HepG2 (cell line): Measurements from ENCODE around the gene RILPL1. TPM values are rescaled to one million over a fixed set of nuclear protein-coding genes. Genes with fewer than 3 reads are reported as not detected.
A peak's percentile ranks its signal among the peaks of the same experiment; 100 is the strongest.

Experiments
- ISL2 ChIP-seq: sonication (generic); formaldehyde crosslinking; IDR thresholded peaks from 2 replicates; pipeline ENCODE4 v1.5.0; 2020; ENCODE audit warnings: missing genetic modification reagents
- KMT2B ChIP-seq: IDR thresholded peaks from 2 replicates; pipeline ENCODE4 v1.6.1; 2016; ENCODE audit warnings: missing genetic modification reagents, missing compliant biosample characterization
- MEIS1 ChIP-seq: sonication (generic); formaldehyde crosslinking; IDR thresholded peaks from 2 replicates; pipeline ENCODE4 v1.9.0; 2021; ENCODE audit warnings: mild to moderate bottlenecking, missing genetic modification reagents, moderate library complexity, borderline replicate concordance
- MYPOP ChIP-seq: sonication (generic); formaldehyde crosslinking; IDR thresholded peaks from 2 replicates; pipeline ENCODE4 v1.8.1; 2023; ENCODE audit warnings: mild to moderate bottlenecking, moderate library complexity, missing genetic modification reagents
- PAXIP1 ChIP-seq: sonication (generic); formaldehyde crosslinking; conservative IDR thresholded peaks from 2 replicates; pipeline ENCODE4 v1.4.0; 2020; ENCODE audit warnings: mild to moderate bottlenecking, missing genetic modification reagents, moderate library complexity
- RFX1 ChIP-seq: fragments of 450-650 bp; IDR thresholded peaks from 2 replicates; pipeline ENCODE4 v1.6.1; 2017
- THAP7 ChIP-seq: sonication (generic); formaldehyde crosslinking; IDR thresholded peaks from 2 replicates; pipeline ENCODE4 v1.8.1; 2023; ENCODE audit warnings: mild to moderate bottlenecking, missing genetic modification reagents
- UBTF ChIP-seq: sonication (generic); formaldehyde crosslinking; IDR thresholded peaks from 2 replicates; pipeline ENCODE4 v1.4.0; 2020; ENCODE audit warnings: mild to moderate bottlenecking, missing genetic modification reagents
- ZFAT ChIP-seq: sonication (generic); formaldehyde crosslinking; conservative IDR thresholded peaks from 2 replicates; pipeline ENCODE4 v1.8.1; 2023; ENCODE audit warnings: missing genetic modification reagents, inconsistent platforms
- ZNF317 ChIP-seq: sonication (generic); formaldehyde crosslinking; IDR thresholded peaks from 2 replicates; pipeline ENCODE4 v1.5.0; 2020; ENCODE audit warnings: mild to moderate bottlenecking, missing genetic modification reagents
- ZNF34 ChIP-seq: sonication (generic); formaldehyde crosslinking; IDR thresholded peaks from 2 replicates; pipeline ENCODE4 v1.4.0; 2020; ENCODE audit warnings: mild to moderate bottlenecking, missing genetic modification reagents, borderline replicate concordance
- ZNF431 ChIP-seq: sonication (generic); formaldehyde crosslinking; IDR thresholded peaks from 2 replicates; pipeline ENCODE4 v1.9.0; 2022; ENCODE audit warnings: missing genetic modification reagents, low read depth, mild to moderate bottlenecking, borderline replicate concordance
- ZNF800 ChIP-seq: sonication (generic); formaldehyde crosslinking; IDR thresholded peaks from 2 replicates; pipeline ENCODE4 v1.4.0; 2020; ENCODE audit warnings: missing genetic modification reagents
- polyA plus RNA-seq, 8 experiments: library from polyadenylated mRNA; depleted of rRNA in 3 of 8; stranded (reverse) in 7 of 8; unstranded in 1 of 8; fragments of >200 nt; fragmentation: Illumina TruSeq in 4 of 8; extraction: Trizol in 4 of 8; gene quantifications; 2 replicates each; pipeline versions ENCODE4 v1.2.1 to v1.2.3, GENCODE V29; 2011 to 2016; ENCODE audit warnings: low read depth in 4 of 8, missing spikeins in 1 of 8, mixed read lengths in 1 of 8; ENCODE audit not compliant: insufficient read depth in 1 of 8
- total RNA-seq, 5 experiments: library from RNA; depleted of rRNA; stranded (reverse); fragments of >200 nt; fragmentation: Illumina TruSeq; extraction: Trizol; gene quantifications; 2 replicates each; pipeline ENCODE4 v1.2.3, GENCODE V29; 2016; ENCODE audit warnings: low read depth in 1 of 5

The RILPL1 gene
- total and polyA plus RNA-seq, 2 of the 13 experiments (the other 11 are each of a cell fraction or from before 2014, with no cell fraction given), result 5.8 to 28.4 TPM

GRCh38 chr12:123436017-123436964 is 97.2 kb downstream of the RILPL1 start, which contains the start of gene RILPL2 (continued):
- peak; percentile 92 for TF ChIP-seq ZNF800
- TF ChIP-seq ISL2, result 0 out of 2 replicates have a peak, but pooled peaks have one; percentile 18
- 0 out of 2 replicates have a peak, but pooled peaks have one; percentile 39 for TF ChIP-seq KMT2B (CRISPR knock-in tag)
- peak; percentile 38; the same call in 1 of the 2 replicates for TF ChIP-seq MEIS1
- 0 out of 2 replicates have a peak, but pooled peaks have one; percentile 31 for TF ChIP-seq PAXIP1 (CRISPR knock-in tag)
- TF ChIP-seq ZNF34, result 0 out of 2 replicates have a peak, but pooled peaks have one; percentile 55
- TF ChIP-seq MYPOP, result peak; percentile 94
- TF ChIP-seq UBTF, result peak; percentile 78; the same call in 1 of the 2 replicates
- 0 out of 2 replicates have a peak, but pooled peaks have one; percentile 30 for TF ChIP-seq ZNF317
- peak; percentile 70 for TF ChIP-seq RFX1
- TF ChIP-seq THAP7, result no peak
- 0 out of 2 replicates have a peak, but pooled peaks have one; percentile 41 for TF ChIP-seq ZFAT (CRISPR knock-in tag)
- no peak for TF ChIP-seq ZNF431 (CRISPR knock-in tag)
